DOHH2 (cell line): ENCODE measurements around the gene CDH10.

Experiments
- H3F3A ChIP-seq: fragments of 200-600 bp; sonication (generic), shearing (Covaris generic); 2 replicates; pipeline ENCODE4 v1.6.0; 2016; ENCODE audit warnings: antibody characterized with exemption, mild to moderate bottlenecking; ENCODE audit not compliant: control insufficient read depth, insufficient read depth
- H3K27ac ChIP-seq: fragments of 200-600 bp; sonication (generic); 2 replicates; pipeline ENCODE4 v1.5.1; 2014; ENCODE audit warnings: low read depth, mild to moderate bottlenecking, low read length, moderate library complexity
- H3K27me3 ChIP-seq: fragments of 200-600 bp; sonication (generic); 2 replicates; pipeline ENCODE4 v1.6.1; 2014; ENCODE audit warnings: mild to moderate bottlenecking, low read length, mixed read lengths; ENCODE audit not compliant: control insufficient read depth
- H3K36me3 ChIP-seq: fragments of 200-600 bp; sonication (generic); 2 replicates; pipeline ENCODE4 v1.6.1; 2014; ENCODE audit warnings: mild to moderate bottlenecking, low read length, moderate library complexity, mixed read lengths; ENCODE audit not compliant: control insufficient read depth
- H3K4me1 ChIP-seq: fragments of 200-600 bp; sonication (generic); 2 replicates; pipeline ENCODE4 v1.6.1; 2014; ENCODE audit warnings: mild to moderate bottlenecking, low read length, mixed read lengths; ENCODE audit not compliant: control insufficient read depth
- H3K4me2 ChIP-seq: fragments of 200-600 bp; sonication (generic); 2 replicates; pipeline ENCODE4 v1.6.0; 2014; ENCODE audit warnings: mild to moderate bottlenecking, low read length, moderate library complexity
- H3K4me3 ChIP-seq: fragments of 200-600 bp; sonication (generic); 2 replicates; pipeline ENCODE4 v1.5.1; 2014; ENCODE audit warnings: mild to moderate bottlenecking, low read length, mixed read lengths
- H3K79me2 ChIP-seq: fragments of 200-600 bp; sonication (generic); 2 replicates; pipeline ENCODE4 v1.6.1; 2014; ENCODE audit warnings: mild to moderate bottlenecking, low read length, mixed read lengths; ENCODE audit not compliant: control insufficient read depth
- H3K9me2 ChIP-seq: fragments of 200-600 bp; sonication (generic); replicated peaks from 2 replicates; pipeline ENCODE4 v1.6.1; 2014; ENCODE audit warnings: mild to moderate bottlenecking, low read length, mixed read lengths; ENCODE audit not compliant: control insufficient read depth
- H3K9me3 ChIP-seq: fragments of 200-600 bp; sonication (generic); 2 replicates; pipeline ENCODE4 v1.6.1; 2014; ENCODE audit warnings: antibody characterized with exemption, low read length, mixed read lengths; ENCODE audit not compliant: control insufficient read depth, insufficient read depth
- H4K20me1 ChIP-seq: fragments of 200-600 bp; sonication (generic); 2 replicates; pipeline ENCODE4 v1.6.0; 2014; ENCODE audit warnings: low read depth, mild to moderate bottlenecking, antibody characterized with exemption, low read length, moderate library complexity; ENCODE audit not compliant: control insufficient read depth, insufficient read depth
- EZH2phosphoT487 ChIP-seq: fragments of 200-600 bp; sonication (generic); IDR thresholded peaks from 2 replicates; pipeline ENCODE4 v1.6.1; 2017; ENCODE audit warnings: borderline replicate concordance, mild to moderate bottlenecking, antibody characterized with exemption, low read length, moderate library complexity, mixed read lengths
- TF ChIP-seq, protein P1 (sequence below): fragments of 200-600 bp; sonication (generic); IDR thresholded peaks from one replicate; pipeline ENCODE4 v1.5.1; 2014; ENCODE audit warnings: antibody characterized with exemption, mild to moderate bottlenecking, low read depth, low read length; ENCODE audit not compliant: poor library complexity, severe bottlenecking

Gene CDH10

DNA sequence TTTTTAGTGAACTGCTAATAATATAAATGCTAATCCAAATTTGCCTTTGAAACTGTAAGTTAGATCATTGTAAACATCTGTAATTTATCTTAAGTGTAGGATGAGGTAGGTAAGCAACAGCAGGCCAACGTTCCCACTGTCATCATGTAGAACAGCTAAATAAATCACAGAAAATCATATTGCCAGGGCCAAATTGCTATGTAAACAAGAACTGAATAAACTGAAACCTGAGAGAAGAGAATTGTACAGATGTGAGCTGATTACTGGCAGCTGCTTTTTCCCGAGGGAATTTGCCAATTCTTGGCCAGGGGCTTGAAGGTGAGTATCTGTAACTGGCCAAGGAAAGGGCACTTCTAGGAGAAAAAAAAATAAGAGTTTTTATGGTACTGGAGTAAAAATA, 97.6 kb downstream of the CDH10 start:
- Histone ChIP-seq H3K27ac (no peak overlapping the region), H3K9me3 (no peaks in the 10 kb centered on the region)
- no peak for TF ChIP-seq EZH2phosphoT487
- TF ChIP-seq, protein P1, sequence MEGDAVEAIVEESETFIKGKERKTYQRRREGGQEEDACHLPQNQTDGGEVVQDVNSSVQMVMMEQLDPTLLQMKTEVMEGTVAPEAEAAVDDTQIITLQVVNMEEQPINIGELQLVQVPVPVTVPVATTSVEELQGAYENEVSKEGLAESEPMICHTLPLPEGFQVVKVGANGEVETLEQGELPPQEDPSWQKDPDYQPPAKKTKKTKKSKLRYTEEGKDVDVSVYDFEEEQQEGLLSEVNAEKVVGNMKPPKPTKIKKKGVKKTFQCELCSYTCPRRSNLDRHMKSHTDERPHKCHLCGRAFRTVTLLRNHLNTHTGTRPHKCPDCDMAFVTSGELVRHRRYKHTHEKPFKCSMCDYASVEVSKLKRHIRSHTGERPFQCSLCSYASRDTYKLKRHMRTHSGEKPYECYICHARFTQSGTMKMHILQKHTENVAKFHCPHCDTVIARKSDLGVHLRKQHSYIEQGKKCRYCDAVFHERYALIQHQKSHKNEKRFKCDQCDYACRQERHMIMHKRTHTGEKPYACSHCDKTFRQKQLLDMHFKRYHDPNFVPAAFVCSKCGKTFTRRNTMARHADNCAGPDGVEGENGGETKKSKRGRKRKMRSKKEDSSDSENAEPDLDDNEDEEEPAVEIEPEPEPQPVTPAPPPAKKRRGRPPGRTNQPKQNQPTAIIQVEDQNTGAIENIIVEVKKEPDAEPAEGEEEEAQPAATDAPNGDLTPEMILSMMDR = no peak

GRCh38 chr5:24539613-24540012, 105.2 kb downstream of the CDH10 start:
- Histone ChIP-seq H3F3A (no peaks in the 10 kb centered on the region), H3K9me2 (no peaks in the 10 kb centered on the region), H3K4me1 (no peaks in the 10 kb centered on the region), H3K36me3 (no peaks in the 10 kb centered on the region), H3K4me2 (no peak overlapping the region), H3K4me3 (no peak overlapping the region), H3K9me3 (no peaks in the 10 kb centered on the region), H3K27ac (no peak overlapping the region), H4K20me1 (no peaks in the 10 kb centered on the region), H3K27me3 (no peaks in the 10 kb centered on the region), H3K79me2 (no peaks in the 10 kb centered on the region)
- TF ChIP-seq, protein P1 = no peak
- TF ChIP-seq EZH2phosphoT487 = no peak

More for the DNA sequence above, 97.6 kb downstream of the CDH10 start:
- Histone ChIP-seq H3K4me2 (no peak overlapping the region), H3K36me3 (no peaks in the 10 kb centered on the region), H3K4me3 (no peak overlapping the region), H3K9me2 (no peaks in the 10 kb centered on the region), H3K4me1 (no peaks in the 10 kb centered on the region), H4K20me1 (no peaks in the 10 kb centered on the region), H3F3A (no peaks in the 10 kb centered on the region), H3K27me3 (no peaks in the 10 kb centered on the region), H3K79me2 (no peaks in the 10 kb centered on the region)

DNA sequence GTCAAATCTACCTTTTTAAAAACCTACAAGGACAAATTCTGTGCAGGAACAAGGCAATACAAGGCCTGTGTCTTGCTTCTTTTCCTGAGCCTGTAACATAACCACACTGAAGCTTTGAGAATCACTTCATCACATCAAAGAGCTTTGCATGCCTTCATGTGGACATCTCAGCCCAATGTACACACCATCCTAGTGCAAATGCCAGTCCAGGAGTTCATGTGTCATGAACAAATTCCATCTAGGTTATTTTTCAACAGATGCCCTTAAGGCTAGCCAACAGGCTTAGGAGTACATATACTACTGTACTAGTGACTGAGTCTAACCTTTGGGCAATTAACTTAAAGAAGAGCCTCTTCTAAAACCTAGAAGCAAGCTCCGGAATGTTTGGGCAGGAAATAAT, 106.4 kb downstream of the CDH10 start:
- H3K4me3 ChIP-seq = no peak overlapping the region
- H3K9me2 ChIP-seq = no peaks in the 10 kb centered on the region
- H3F3A ChIP-seq = no peaks in the 10 kb centered on the region
- no peaks in the 10 kb centered on the region for H3K36me3 ChIP-seq
- H3K4me2 ChIP-seq = no peak overlapping the region
- no peaks in the 10 kb centered on the region for H3K27me3 ChIP-seq
- TF ChIP-seq, protein P1 = no peak
- TF ChIP-seq EZH2phosphoT487 = no peak
- H3K4me1 ChIP-seq = no peaks in the 10 kb centered on the region
- H4K20me1 ChIP-seq = no peaks in the 10 kb centered on the region
- H3K27ac ChIP-seq = no peak overlapping the region
- no peaks in the 10 kb centered on the region for H3K9me3 ChIP-seq
- no peaks in the 10 kb centered on the region for H3K79me2 ChIP-seq

- no peak overlapping the region for H3K4me3 ChIP-seq
- H3K9me2 ChIP-seq = no peaks in the 10 kb centered on the region
- no peaks in the 10 kb centered on the region for H3K36me3 ChIP-seq
- H4K20me1 ChIP-seq = no peaks in the 10 kb centered on the region
- H3K9me3 ChIP-seq = no peaks in the 10 kb centered on the region
- H3F3A ChIP-seq = no peaks in the 10 kb centered on the region
- no peaks in the 10 kb centered on the region for H3K79me2 ChIP-seq
- H3K27ac ChIP-seq = no peak overlapping the region
- no peaks in the 10 kb centered on the region for H3K4me1 ChIP-seq
- TF ChIP-seq EZH2phosphoT487 = no peak
- TF ChIP-seq, protein P1 = no peak
- no peak overlapping the region for H3K4me2 ChIP-seq
- H3K27me3 ChIP-seq = no peaks in the 10 kb centered on the region
These were observed 109.1 kb downstream of the CDH10 start for GRCh38 chr5:24535646-24536045.
